Measurements from ENCODE around the gene RERE.

DNA sequence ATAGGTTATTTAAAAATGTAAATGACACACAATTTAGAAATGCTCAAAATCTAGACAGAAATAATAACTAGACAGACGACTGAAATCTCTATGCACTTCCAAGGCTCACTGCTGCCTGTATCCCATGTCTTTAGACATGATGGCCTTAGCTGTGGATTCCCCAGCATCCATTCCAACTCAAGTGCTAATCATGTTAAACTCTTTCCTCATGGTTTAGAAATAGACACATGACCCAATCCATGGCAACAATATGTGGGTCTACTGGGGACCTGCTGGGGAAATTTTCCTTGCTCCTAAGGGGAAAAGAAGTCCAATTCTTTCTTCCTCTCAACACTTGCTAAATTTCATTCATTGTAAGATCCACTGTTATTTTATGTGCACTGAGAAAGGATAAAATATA, 311.0 kb downstream of the RERE start:
- TF ChIP-seq EZH2 (IDR thresholded peaks at IDR 0.05; ENCODE audit: borderline replicate concordance): no peak
- TF ChIP-seq, protein P1, sequence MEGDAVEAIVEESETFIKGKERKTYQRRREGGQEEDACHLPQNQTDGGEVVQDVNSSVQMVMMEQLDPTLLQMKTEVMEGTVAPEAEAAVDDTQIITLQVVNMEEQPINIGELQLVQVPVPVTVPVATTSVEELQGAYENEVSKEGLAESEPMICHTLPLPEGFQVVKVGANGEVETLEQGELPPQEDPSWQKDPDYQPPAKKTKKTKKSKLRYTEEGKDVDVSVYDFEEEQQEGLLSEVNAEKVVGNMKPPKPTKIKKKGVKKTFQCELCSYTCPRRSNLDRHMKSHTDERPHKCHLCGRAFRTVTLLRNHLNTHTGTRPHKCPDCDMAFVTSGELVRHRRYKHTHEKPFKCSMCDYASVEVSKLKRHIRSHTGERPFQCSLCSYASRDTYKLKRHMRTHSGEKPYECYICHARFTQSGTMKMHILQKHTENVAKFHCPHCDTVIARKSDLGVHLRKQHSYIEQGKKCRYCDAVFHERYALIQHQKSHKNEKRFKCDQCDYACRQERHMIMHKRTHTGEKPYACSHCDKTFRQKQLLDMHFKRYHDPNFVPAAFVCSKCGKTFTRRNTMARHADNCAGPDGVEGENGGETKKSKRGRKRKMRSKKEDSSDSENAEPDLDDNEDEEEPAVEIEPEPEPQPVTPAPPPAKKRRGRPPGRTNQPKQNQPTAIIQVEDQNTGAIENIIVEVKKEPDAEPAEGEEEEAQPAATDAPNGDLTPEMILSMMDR (IDR thresholded peaks at IDR 0.05; ENCODE audit: poor library complexity): no peak

Measured in hepatocyte (in vitro differentiated cells).